ENCODE results near the gene ZBTB18. TPM values are rescaled to one million over a fixed set of nuclear protein-coding genes. Genes with fewer than 3 reads are reported as not detected.

The ZBTB18 gene
- total RNA-seq, 1 experiment from 2014 or later: 16.8 TPM

- TF ChIP-seq EZH2phosphoT487 (IDR thresholded peaks at IDR 0.05; ENCODE audit: borderline replicate concordance, low read length) (no peak), CTCF (conservative IDR thresholded peaks at IDR 0.05; ENCODE audit: low read depth, low read length) (no peak), EZH2 (IDR thresholded peaks at IDR 0.05; ENCODE audit: low read length, unreplicated experiment) (no peak)
- H3K79me2 ChIP-seq (ENCODE audit: low read length): no peaks in the 10 kb centered on the region
- POLR2A ChIA-PET (ENCODE audit: unreplicated experiment): no interaction called here
- no peak for ATAC-seq
- no peak overlapping the region for H3K27ac ChIP-seq (ENCODE audit: low read length)
- H2AFZ ChIP-seq (ENCODE audit: low read length): no peak overlapping the region
- H3K4me2 ChIP-seq (ENCODE audit: low read length): no peak overlapping the region
- CTCF ChIA-PET: interaction anchor here (0.6 kb wide), 1 partner anchor 21 kb away, joined by 6 read pairs; no protein-coding TSS in a partner anchor
- H3K9ac ChIP-seq (ENCODE audit: low read length): no peak overlapping the region
- H3K9me2 ChIP-seq (replicated peaks; ENCODE audit: low read length): no peaks in the 10 kb centered on the region
- no peaks in the 10 kb centered on the region for H3F3A ChIP-seq (ENCODE audit: low read length, unreplicated experiment)
- intact Hi-C loops (cut with micrococcal nuclease): loop anchor here (10.0 kb wide), 1 partner anchor 57 kb away; no protein-coding TSS in a partner anchor
- H3K4me1 ChIP-seq (ENCODE audit: insufficient read depth, low read length): peaks cover 10% of the 10 kb centered on the region
- no peak overlapping the region for H3K4me3 ChIP-seq (ENCODE audit: low read length)
- H4K20me1 ChIP-seq (ENCODE audit: low read length): no peaks in the 10 kb centered on the region
- no peaks in the 10 kb centered on the region for H3K36me3 ChIP-seq (ENCODE audit: low read depth, low read length)
- no TSS peak for BruUV-seq (replicated peaks)
- no peaks in the 10 kb centered on the region for H3K27me3 ChIP-seq (ENCODE audit: low read length)
- no peaks in the 10 kb centered on the region for H3K9me3 ChIP-seq (ENCODE audit: low read length)
- no peak for DNase-seq
Observed at GRCh38 chr1:244102046-244102445, 51.0 kb downstream of the ZBTB18 start.

GRCh38 chr1:244102468-244102867 lies 51.4 kb downstream of the ZBTB18 start:
- Histone ChIP-seq H4K20me1 (ENCODE audit: low read length) (no peaks in the 10 kb centered on the region), H3K9me3 (ENCODE audit: low read length) (no peaks in the 10 kb centered on the region), H3K4me3 (ENCODE audit: low read length) (no peak overlapping the region), H3F3A (ENCODE audit: low read length, unreplicated experiment) (no peaks in the 10 kb centered on the region), H3K27ac (ENCODE audit: low read length) (no peak overlapping the region), H2AFZ (ENCODE audit: low read length) (no peak overlapping the region), H3K79me2 (ENCODE audit: low read length) (no peaks in the 10 kb centered on the region), H3K9ac (ENCODE audit: low read length) (no peak overlapping the region), H3K4me1 (ENCODE audit: insufficient read depth, low read length) (peaks cover 10% of the 10 kb centered on the region), H3K27me3 (ENCODE audit: low read length) (no peaks in the 10 kb centered on the region), H3K9me2 (replicated peaks; ENCODE audit: low read length) (no peaks in the 10 kb centered on the region), H3K36me3 (ENCODE audit: low read depth, low read length) (no peaks in the 10 kb centered on the region), H3K4me2 (ENCODE audit: low read length) (no peak overlapping the region)
- ChIA-PET CTCF (interaction anchor here (0.6 kb wide), 1 partner anchor 22 kb away, joined by 6 read pairs; no protein-coding TSS in a partner anchor), POLR2A (ENCODE audit: unreplicated experiment) (no interaction called here)
- TF ChIP-seq EZH2 (IDR thresholded peaks at IDR 0.05; ENCODE audit: low read length, unreplicated experiment) (no peak), CTCF (conservative IDR thresholded peaks at IDR 0.05; ENCODE audit: low read depth, low read length) (no peak), EZH2phosphoT487 (IDR thresholded peaks at IDR 0.05; ENCODE audit: borderline replicate concordance, low read length) (no peak)
- DNase-seq (no peak), ATAC-seq (no peak)
- intact Hi-C loops (cut with micrococcal nuclease): loop anchor here (10.0 kb wide), 1 partner anchor 58 kb away; no protein-coding TSS in a partner anchor
- BruUV-seq (replicated peaks): no TSS peak

- TF ChIP-seq EZH2phosphoT487 (IDR thresholded peaks at IDR 0.05; ENCODE audit: borderline replicate concordance, low read length): no peak
- no peak for TF ChIP-seq EZH2 (IDR thresholded peaks at IDR 0.05; ENCODE audit: low read length, unreplicated experiment)
- TF ChIP-seq CTCF (conservative IDR thresholded peaks at IDR 0.05; ENCODE audit: low read depth, low read length): no peak
- Histone ChIP-seq H3K4me2 (ENCODE audit: low read length) (peak overlapping the region; percentile 82), H3K36me3 (ENCODE audit: low read depth, low read length) (no peaks in the 10 kb centered on the region), H3K4me3 (ENCODE audit: low read length) (peak overlapping the region; percentile 31; the same call in 1 of the 2 replicates), H3F3A (ENCODE audit: low read length, unreplicated experiment) (no peaks in the 10 kb centered on the region), H3K9me3 (ENCODE audit: low read length) (no peaks in the 10 kb centered on the region), H3K9ac (ENCODE audit: low read length) (no peak overlapping the region), H3K79me2 (ENCODE audit: low read length) (no peaks in the 10 kb centered on the region), H2AFZ (ENCODE audit: low read length) (peak overlapping the region; percentile 43), H3K27ac (ENCODE audit: low read length) (peak overlapping the region; percentile 6; the same call in 1 of the 2 replicates), H4K20me1 (ENCODE audit: low read length) (no peaks in the 10 kb centered on the region), H3K27me3 (ENCODE audit: low read length) (no peaks in the 10 kb centered on the region), H3K4me1 (ENCODE audit: insufficient read depth, low read length) (peaks cover 10% of the 10 kb centered on the region), H3K9me2 (replicated peaks; ENCODE audit: low read length) (no peaks in the 10 kb centered on the region)
- BruUV-seq (replicated peaks): no TSS peak
- intact Hi-C loops (cut with micrococcal nuclease): loop anchor here (10.0 kb wide), 1 partner anchor 60 kb away; no protein-coding TSS in a partner anchor
- peak; percentile 84 for DNase-seq
- POLR2A ChIA-PET (ENCODE audit: unreplicated experiment): no interaction called here
- CTCF ChIA-PET: no interaction called here
- peak; percentile 94 for ATAC-seq
Observed at GRCh38 chr1:244104309-244105060, 53.4 kb downstream of the ZBTB18 start.
